SK-N-SH (cell line): ENCODE measurements around the gene LSS. TPM values are rescaled to one million over a fixed set of nuclear protein-coding genes. Genes with fewer than 3 reads are reported as not detected.
A peak's percentile ranks its signal among the peaks of the same experiment; 100 is the strongest.
"Not testable (repeated sequence)": the region's sequence is repeated elsewhere in the genome, so short reads cannot be mapped to it uniquely, and the experiment has no call there.

Source experiments
- CTCF ChIA-PET: fragments of 300-600, 350-600 bp; formaldehyde crosslinking; extraction: SDS; loops from one replicate; lab custom pipeline; 2021; lab: Yijun Ruan, JAX
- POLR2A ChIA-PET: fragments of 350-600 bp; sonication (Branson Sonifier 250); formaldehyde crosslinking; extraction: SDS; loops from one replicate; lab custom pipeline; 2020; ENCODE audit warnings: antibody characterized with exemption, inconsistent platforms; lab: Yijun Ruan, JAX
- DNase-seq: peaks from one replicate; pipeline ENCODE4 v3.0.0; 2012
- H2AFZ ChIP-seq: fragments of 200-600 bp; sonication (generic); 2 replicates; pipeline ENCODE4 v1.8.1; 2016; ENCODE audit warnings: antibody characterized with exemption, mild to moderate bottlenecking, low read depth
- H3F3A ChIP-seq: fragments of 200-600 bp; sonication (generic); replicated peaks from 2 replicates; pipeline ENCODE3; 2016; ENCODE audit warnings: antibody characterized with exemption, mild to moderate bottlenecking; ENCODE audit not compliant: insufficient read depth
- H3K27ac ChIP-seq, 2 experiments: fragments of 200-500 bp in 1 of 2; fragments of 200-600 bp in 1 of 2; sonication (Bioruptor generic) in 1 of 2; sonication (generic), shearing (Covaris generic) in 1 of 2; 2 replicates each; pipeline versions ENCODE4 v1.5.1 to v1.6.1; 2014 to 2016; ENCODE audit warnings: low read depth in 2 of 2, inconsistent platforms in 1 of 2, low read length in 1 of 2, mild to moderate bottlenecking in 1 of 2, mixed read lengths in 1 of 2
- H3K27me3 ChIP-seq: fragments of 200-600 bp; sonication (generic), shearing (Covaris generic); 2 replicates; pipeline ENCODE4 v1.6.1; 2016; ENCODE audit warnings: mixed run types; ENCODE audit not compliant: insufficient read depth
- H3K36me3 ChIP-seq, 2 experiments: fragments of 200-500 bp in 1 of 2; fragments of 200-600 bp in 1 of 2; sonication (Bioruptor generic) in 1 of 2; sonication (generic) in 1 of 2; replicated peaks in 1 of 2; 2 replicates each; pipeline versions ENCODE3 to v1.5.1; 2014 to 2016; ENCODE audit warnings: low read length in 1 of 2, mild to moderate bottlenecking in 1 of 2; ENCODE audit not compliant: insufficient read depth in 2 of 2, control insufficient read depth in 1 of 2
- H3K4me1 ChIP-seq, 2 experiments: fragments of 200-500 bp in 1 of 2; fragments of 200-600 bp in 1 of 2; sonication (Bioruptor generic) in 1 of 2; sonication (generic), shearing (Covaris generic) in 1 of 2; 2 replicates each; pipeline versions ENCODE4 v1.5.1 to v1.6.1; 2014 to 2016; ENCODE audit warnings: low read depth in 1 of 2, low read length in 1 of 2, mixed run types in 1 of 2; ENCODE audit not compliant: insufficient read depth in 2 of 2, control insufficient read depth in 1 of 2
- H3K4me2 ChIP-seq: fragments of 200-600 bp; sonication (generic), shearing (Covaris generic); 2 replicates; pipeline ENCODE4 v1.6.1; 2017; ENCODE audit warnings: mixed run types
- H3K4me3 ChIP-seq, 2 experiments: fragments of 200-500 bp in 1 of 2; fragments of 200-600 bp in 1 of 2; sonication (Bioruptor generic) in 1 of 2; sonication (generic), shearing (Covaris generic) in 1 of 2; 2 replicates each; pipeline versions ENCODE4 v1.5.1 to v1.8.1; 2014 to 2016; ENCODE audit warnings: low read depth in 2 of 2, inconsistent platforms in 1 of 2, low read length in 1 of 2, mild to moderate bottlenecking in 1 of 2, mixed read lengths in 1 of 2, moderate library complexity in 1 of 2
- H3K79me2 ChIP-seq: fragments of 200-600 bp; sonication (generic); 2 replicates; pipeline ENCODE4 v1.8.1; 2017; ENCODE audit warnings: mild to moderate bottlenecking; ENCODE audit not compliant: insufficient read depth
- H3K9ac ChIP-seq: fragments of 200-600 bp; sonication (generic); 2 replicates; pipeline ENCODE4 v1.6.1; 2017; ENCODE audit warnings: mixed run types
- H3K9me2 ChIP-seq: fragments of 200-600 bp; sonication (generic); 2 replicates; pipeline ENCODE4 v1.6.1; 2017; ENCODE audit warnings: mixed run types
- H3K9me3 ChIP-seq: fragments of 200-600 bp; sonication (generic); 2 replicates; pipeline ENCODE4 v1.6.1; 2017; ENCODE audit warnings: mixed run types, mild to moderate bottlenecking, moderate library complexity
- H4K20me1 ChIP-seq: fragments of 200-600 bp; sonication (generic); 2 replicates; pipeline ENCODE4 v1.6.1; 2017; ENCODE audit warnings: mild to moderate bottlenecking, mixed run types; ENCODE audit not compliant: insufficient read depth
- CHD2 ChIP-seq: fragments of 150-350 bp; IDR thresholded peaks from 2 replicates; pipeline ENCODE4 v1.6.1; 2018; ENCODE audit warnings: low read length; ENCODE audit not compliant: partially characterized antibody
- ELF1 ChIP-seq: IDR thresholded peaks from 2 replicates; pipeline ENCODE4 v1.4.0; 2012
- EP300 ChIP-seq, 2 experiments: IDR thresholded peaks; 2 replicates each; pipeline versions ENCODE4 v1.4.0 to v1.6.1; 2012; ENCODE audit warnings: borderline replicate concordance in 1 of 2, low read depth in 1 of 2, low read length in 1 of 2
- EZH2phosphoT487 ChIP-seq: fragments of 200-600 bp; sonication (generic); IDR thresholded peaks from 2 replicates; pipeline ENCODE4 v1.6.1; 2017; ENCODE audit warnings: low read depth, mixed run types, mild to moderate bottlenecking, antibody characterized with exemption, moderate library complexity, borderline replicate concordance
- FOXJ3 ChIP-seq: sonication (generic); formaldehyde crosslinking; IDR thresholded peaks from 2 replicates; pipeline ENCODE4 v1.5.1; 2020; ENCODE audit warnings: mild to moderate bottlenecking, missing genetic modification reagents
- FOXM1 ChIP-seq: IDR thresholded peaks from 2 replicates; pipeline ENCODE4 v1.4.0; 2012; ENCODE audit warnings: low read depth, mild to moderate bottlenecking
- MXI1 ChIP-seq: IDR thresholded peaks from 2 replicates; pipeline ENCODE4 v1.6.1; 2012; ENCODE audit warnings: mild to moderate bottlenecking, low read depth, low read length, improper control_type of control experiment
- NRF1 ChIP-seq: IDR thresholded peaks from 2 replicates; pipeline ENCODE4 v1.6.1; 2012; ENCODE audit warnings: low read depth, mild to moderate bottlenecking, low read length
- SMC3 ChIP-seq: IDR thresholded peaks from 2 replicates; pipeline ENCODE4 v1.6.1; 2012; ENCODE audit warnings: low read depth, low read length, improper control_type of control experiment
- TAF1 ChIP-seq: IDR thresholded peaks from 2 replicates; pipeline ENCODE4 v1.6.1; 2012; ENCODE audit warnings: low read depth, mild to moderate bottlenecking, low read length, moderate library complexity, borderline replicate concordance
- TCF12 ChIP-seq: IDR thresholded peaks from 2 replicates; pipeline ENCODE4 v1.4.0; 2012
- WGBS: methylation state at CpG from one replicate; pipeline ENCODE4 v1.1.6; 2017; ENCODE audit warnings: low lambda C conversion rate; 5-methylcytosine and 5-hydroxymethylcytosine counted together
- polyA plus RNA-seq, 3 experiments: library from polyadenylated mRNA; depleted of rRNA; stranded (reverse); fragments of >200 nt; gene quantifications; 2 replicates each; pipeline ENCODE4 v1.2.3, GENCODE V29; 2012
- TF ChIP-seq, protein P1 (sequence below): fragments of 200-600 bp; sonication (generic); IDR thresholded peaks from 2 replicates; pipeline ENCODE4 v1.6.1; 2017; ENCODE audit warnings: antibody characterized with exemption, mild to moderate bottlenecking, moderate library complexity
- TF ChIP-seq, protein P2 (sequence below): IDR thresholded peaks from 2 replicates; pipeline ENCODE4 v1.4.0; 2012; ENCODE audit warnings: low read depth, borderline replicate concordance
- TF ChIP-seq, protein P3 (sequence below): IDR thresholded peaks from 2 replicates; pipeline ENCODE4 v1.4.0; 2012; ENCODE audit warnings: low read depth, borderline replicate concordance

The LSS gene
- polyA plus RNA-seq, 1 of the 3 experiments (the other 2 are of a cell fraction): 38.7 TPM

DNA sequence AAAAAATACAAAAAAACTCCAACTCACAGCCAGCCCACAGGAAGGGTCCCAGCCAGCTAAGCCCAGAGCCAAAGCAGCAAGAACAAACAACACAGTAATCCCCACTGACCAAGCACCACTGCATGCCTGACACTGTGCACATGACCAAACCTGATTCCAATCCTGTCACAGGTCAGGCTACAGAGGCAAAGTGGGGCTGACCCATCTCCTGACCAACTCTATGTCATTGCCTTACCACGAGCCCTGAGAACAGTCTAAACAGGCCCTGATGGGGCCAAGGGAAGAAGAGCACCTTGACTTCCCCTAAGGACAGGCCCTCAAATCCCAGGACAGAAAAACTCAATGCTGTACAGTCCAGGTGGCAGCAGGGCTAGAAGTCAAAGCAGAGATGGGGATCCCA, 2.4 kb downstream of the LSS start:
- H3K36me3 ChIP-seq: peaks cover 3 to 11% of the 10 kb centered on the region in 2 experiments

DNA sequence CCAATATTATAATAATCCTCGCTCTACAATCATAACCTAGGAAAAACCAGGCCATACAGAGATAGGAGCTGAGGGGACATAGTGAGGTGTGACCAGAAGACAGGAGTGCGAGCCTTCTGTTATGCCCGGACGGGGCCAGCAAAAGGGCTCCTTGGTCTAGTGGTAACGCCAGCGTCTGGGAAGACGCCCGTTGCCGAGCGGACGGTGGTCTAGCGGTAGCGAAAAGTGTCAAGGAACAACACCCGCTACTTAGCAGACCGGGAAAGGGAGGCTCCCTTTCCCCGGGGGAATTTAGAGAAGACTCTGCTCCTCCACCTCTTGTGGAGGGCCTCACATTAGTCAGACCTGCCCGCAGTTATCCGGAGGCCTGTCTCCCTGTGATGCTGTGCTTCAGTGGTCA, 4.9 kb downstream of the LSS start:
- H3K79me2 ChIP-seq: peaks cover 40% of the 10 kb centered on the region
- H3K9me3 ChIP-seq, H3K4me3 ChIP-seq, DNase-seq, H3K4me2 ChIP-seq, H4K20me1 ChIP-seq, H2AFZ ChIP-seq, CTCF ChIA-PET, H3K27ac ChIP-seq, H3K9ac ChIP-seq, H3K27me3 ChIP-seq, POLR2A ChIA-PET, H3F3A ChIP-seq, H3K9me2 ChIP-seq: not testable (repeated sequence)
- peaks cover 6 to 19% of the 10 kb centered on the region in 2 experiments; a peak in 3 of 4 replicates for H3K4me1 ChIP-seq
- H3K36me3 ChIP-seq: peaks cover 0 to 25% of the 10 kb centered on the region in 2 experiments
- 97% methylated on average over 18 of the region's 18 CpGs for WGBS

More for the DNA sequence above, 2.4 kb downstream of the LSS start:
- WGBS: 83% methylated on average over 1 of the region's 1 CpG
- CTCF ChIA-PET: interaction anchor here (1.0 to 2.0 kb wide), 3 partner anchors 8 to 77 kb away, joined by 3 to 14 read pairs (median 5); no protein-coding TSS in a partner anchor
- Histone ChIP-seq H3F3A (peaks cover 5% of the 10 kb centered on the region), H2AFZ (no peak overlapping the region), H3K9me2 (no peaks in the 10 kb centered on the region), H3K79me2 (peaks cover 46% of the 10 kb centered on the region), H3K4me3 (no peak overlapping the region), H3K4me2 (0 out of 2 replicates have a peak overlapping the region, but pooled peaks have one; percentile 11), H4K20me1 (peaks cover 8% of the 10 kb centered on the region), H3K9ac (no peak overlapping the region), H3K27me3 (no peaks in the 10 kb centered on the region), H3K27ac (no peak overlapping the region), H3K4me1 (peaks cover 12 to 22% of the 10 kb centered on the region in 2 experiments; a peak in 3 of 4 replicates), H3K9me3 (no peaks in the 10 kb centered on the region)
- TF ChIP-seq TAF1 (no peak), FOXJ3 (CRISPR knock-in tag) (no peak), EP300 (IDR thresholded peaks at IDR 0.05; ENCODE audit: borderline replicate concordance in 1 of 2, low read depth in 1 of 2, low read length in 1 of 2) (no peak), EZH2phosphoT487 (no peak), CHD2 (no peak), MXI1 (no peak), SMC3 (no peak), ELF1 (no peak)
- TF ChIP-seq, protein P1, sequence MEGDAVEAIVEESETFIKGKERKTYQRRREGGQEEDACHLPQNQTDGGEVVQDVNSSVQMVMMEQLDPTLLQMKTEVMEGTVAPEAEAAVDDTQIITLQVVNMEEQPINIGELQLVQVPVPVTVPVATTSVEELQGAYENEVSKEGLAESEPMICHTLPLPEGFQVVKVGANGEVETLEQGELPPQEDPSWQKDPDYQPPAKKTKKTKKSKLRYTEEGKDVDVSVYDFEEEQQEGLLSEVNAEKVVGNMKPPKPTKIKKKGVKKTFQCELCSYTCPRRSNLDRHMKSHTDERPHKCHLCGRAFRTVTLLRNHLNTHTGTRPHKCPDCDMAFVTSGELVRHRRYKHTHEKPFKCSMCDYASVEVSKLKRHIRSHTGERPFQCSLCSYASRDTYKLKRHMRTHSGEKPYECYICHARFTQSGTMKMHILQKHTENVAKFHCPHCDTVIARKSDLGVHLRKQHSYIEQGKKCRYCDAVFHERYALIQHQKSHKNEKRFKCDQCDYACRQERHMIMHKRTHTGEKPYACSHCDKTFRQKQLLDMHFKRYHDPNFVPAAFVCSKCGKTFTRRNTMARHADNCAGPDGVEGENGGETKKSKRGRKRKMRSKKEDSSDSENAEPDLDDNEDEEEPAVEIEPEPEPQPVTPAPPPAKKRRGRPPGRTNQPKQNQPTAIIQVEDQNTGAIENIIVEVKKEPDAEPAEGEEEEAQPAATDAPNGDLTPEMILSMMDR: no peak
- POLR2A ChIA-PET: no interaction called here
- no peak for DNase-seq

DNA sequence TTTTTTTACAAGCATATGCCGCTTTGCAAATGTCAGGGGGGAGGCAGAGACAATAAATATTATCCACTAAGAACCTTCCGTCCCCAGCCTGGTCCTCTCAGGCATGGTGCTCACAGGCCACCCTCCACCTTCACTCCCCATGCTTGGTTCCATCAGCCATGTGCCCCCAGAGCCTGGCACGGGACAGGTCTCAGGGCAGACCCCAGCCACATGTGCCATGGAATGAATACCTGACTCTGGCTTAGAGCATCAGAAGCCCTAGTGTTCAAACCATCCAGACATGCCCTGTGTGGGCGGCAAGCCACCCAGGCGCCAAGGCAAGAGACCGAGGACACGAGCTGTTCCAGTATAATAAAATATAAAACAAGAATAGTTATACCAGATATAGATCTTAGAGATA, 5.4 kb downstream of the LSS start:
- ChIA-PET POLR2A (no interaction called here), CTCF (no interaction called here)
- Histone ChIP-seq H3K27ac (no peak overlapping the region), H3K36me3 (peaks cover 0 to 25% of the 10 kb centered on the region in 2 experiments), H3K9me2 (no peaks in the 10 kb centered on the region), H3F3A (no peaks in the 10 kb centered on the region), H2AFZ (no peak overlapping the region), H3K79me2 (peaks cover 38% of the 10 kb centered on the region), H3K27me3 (no peaks in the 10 kb centered on the region), H4K20me1 (peaks cover 8% of the 10 kb centered on the region), H3K4me1 (peaks cover 6 to 19% of the 10 kb centered on the region in 2 experiments; a peak in 3 of 4 replicates), H3K9me3 (no peaks in the 10 kb centered on the region), H3K4me3 (no peak overlapping the region), H3K9ac (no peak overlapping the region), H3K4me2 (no peak overlapping the region)
- WGBS: 82% methylated on average over 7 of the region's 7 CpGs
- no peak for DNase-seq
- no peak for TF ChIP-seq EZH2phosphoT487
- no peak for TF ChIP-seq NRF1
- no peak for TF ChIP-seq TCF12
- no peak for TF ChIP-seq FOXM1
- TF ChIP-seq, protein P2, sequence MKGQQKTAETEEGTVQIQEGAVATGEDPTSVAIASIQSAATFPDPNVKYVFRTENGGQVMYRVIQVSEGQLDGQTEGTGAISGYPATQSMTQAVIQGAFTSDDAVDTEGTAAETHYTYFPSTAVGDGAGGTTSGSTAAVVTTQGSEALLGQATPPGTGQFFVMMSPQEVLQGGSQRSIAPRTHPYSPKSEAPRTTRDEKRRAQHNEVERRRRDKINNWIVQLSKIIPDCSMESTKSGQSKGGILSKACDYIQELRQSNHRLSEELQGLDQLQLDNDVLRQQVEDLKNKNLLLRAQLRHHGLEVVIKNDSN: no peak
- TF ChIP-seq, protein P3, sequence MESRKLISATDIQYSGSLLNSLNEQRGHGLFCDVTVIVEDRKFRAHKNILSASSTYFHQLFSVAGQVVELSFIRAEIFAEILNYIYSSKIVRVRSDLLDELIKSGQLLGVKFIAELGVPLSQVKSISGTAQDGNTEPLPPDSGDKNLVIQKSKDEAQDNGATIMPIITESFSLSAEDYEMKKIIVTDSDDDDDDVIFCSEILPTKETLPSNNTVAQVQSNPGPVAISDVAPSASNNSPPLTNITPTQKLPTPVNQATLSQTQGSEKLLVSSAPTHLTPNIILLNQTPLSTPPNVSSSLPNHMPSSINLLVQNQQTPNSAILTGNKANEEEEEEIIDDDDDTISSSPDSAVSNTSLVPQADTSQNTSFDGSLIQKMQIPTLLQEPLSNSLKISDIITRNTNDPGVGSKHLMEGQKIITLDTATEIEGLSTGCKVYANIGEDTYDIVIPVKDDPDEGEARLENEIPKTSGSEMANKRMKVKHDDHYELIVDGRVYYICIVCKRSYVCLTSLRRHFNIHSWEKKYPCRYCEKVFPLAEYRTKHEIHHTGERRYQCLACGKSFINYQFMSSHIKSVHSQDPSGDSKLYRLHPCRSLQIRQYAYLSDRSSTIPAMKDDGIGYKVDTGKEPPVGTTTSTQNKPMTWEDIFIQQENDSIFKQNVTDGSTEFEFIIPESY: no peak
- TF ChIP-seq MXI1: no peak
